SW480 (cell line): ENCODE measurements around the gene MUC6.
"Not testable (repeated sequence)": the region's sequence is repeated elsewhere in the genome, so short reads cannot be mapped to it uniquely, and the experiment has no call there.

Experiments used
- DNase-seq: peaks from one replicate; pipeline ENCODE4 v3.0.0-alpha.2; 2016; ENCODE audit warnings: low spot score

MUC6 gene

GRCh38 chr11:986270-986951 lies 50.1 kb downstream of the MUC6 start:
- DNase-seq = no peak

- DNase-seq = no peak
Measured at GRCh38 chr11:985848-986247, 50.7 kb downstream of the MUC6 start.

- DNase-seq = no peak
Measured at GRCh38 chr11:985406-985805, 51.1 kb downstream of the MUC6 start.

- no peak for DNase-seq
Measured at GRCh38 chr11:984546-984945, 52.0 kb downstream of the MUC6 start.

- DNase-seq = no peak
Measured at GRCh38 chr11:981764-982163, 54.8 kb downstream of the MUC6 start.

GRCh38 chr11:980438-981357 lies 55.8 kb downstream of the MUC6 start:
- DNase-seq = no peak

- no peak for DNase-seq
Measured at GRCh38 chr11:978781-979180, 57.7 kb downstream of the MUC6 start.

- no peak for DNase-seq
Measured at GRCh38 chr11:977830-978720, 58.4 kb downstream of the MUC6 start.

GRCh38 chr11:976431-977160 lies 59.9 kb downstream of the MUC6 start:
- DNase-seq = peak; percentile 91

- peak; percentile 43 for DNase-seq
Measured at GRCh38 chr11:975827-976226, 60.7 kb downstream of the MUC6 start.

- DNase-seq = not testable (repeated sequence)
Measured at GRCh38 chr11:975376-975775, 61.1 kb downstream of the MUC6 start.

- DNase-seq = no peak
Measured at GRCh38 chr11:973237-973636, 63.3 kb downstream of the MUC6 start.

- no peak for DNase-seq
Measured at GRCh38 chr11:972523-973211, 63.9 kb downstream of the MUC6 start.

- peak; percentile 79 for DNase-seq
Measured at GRCh38 chr11:971731-972365, 64.7 kb downstream of the MUC6 start.

GRCh38 chr11:971092-971690 lies 65.3 kb downstream of the MUC6 start:
- DNase-seq = peak; percentile 46

GRCh38 chr11:970319-970871 lies 66.1 kb downstream of the MUC6 start:
- peak; percentile 85 for DNase-seq

- DNase-seq = no peak
Measured at GRCh38 chr11:969651-970205, 66.8 kb downstream of the MUC6 start.

GRCh38 chr11:968822-969221 lies 67.7 kb downstream of the MUC6 start:
- DNase-seq = no peak

GRCh38 chr11:967995-968751 lies 68.3 kb downstream of the MUC6 start:
- no peak for DNase-seq
